Astrocyte (in vitro differentiated cells and primary cell): Measurements from ENCODE around the gene ABTB2.

Source experiments
- CTCF ChIP-seq: IDR thresholded peaks from 2 replicates; pipeline ENCODE4 v1.5.1; 2011; ENCODE audit warnings: low read depth, mild to moderate bottlenecking, inconsistent platforms, low read length, moderate library complexity; ENCODE audit not compliant: insufficient read depth
- EZH2 ChIP-seq: IDR thresholded peaks from 2 replicates; pipeline ENCODE4 v1.6.1; 2012; ENCODE audit warnings: mild to moderate bottlenecking, low read length, inconsistent platforms; ENCODE audit not compliant: insufficient read depth

- TF ChIP-seq EZH2 (no peak), CTCF (no peak)
Observed at GRCh38 chr11:34223907-34224306, 133.9 kb downstream of the ABTB2 start.
